GM19452 (cell line): ENCODE data around the gene TVP23A.
"Not testable (repeated sequence)": the region's sequence is repeated elsewhere in the genome, so short reads cannot be mapped to it uniquely, and the experiment has no call there.

Experiments used
- ATAC-seq: cut with Tn5 transposase; IDR thresholded peaks from one replicate; pipeline ENCODE4 v1.9.1; 2021; ENCODE audit not compliant: unreplicated experiment

TVP23A gene

DNA sequence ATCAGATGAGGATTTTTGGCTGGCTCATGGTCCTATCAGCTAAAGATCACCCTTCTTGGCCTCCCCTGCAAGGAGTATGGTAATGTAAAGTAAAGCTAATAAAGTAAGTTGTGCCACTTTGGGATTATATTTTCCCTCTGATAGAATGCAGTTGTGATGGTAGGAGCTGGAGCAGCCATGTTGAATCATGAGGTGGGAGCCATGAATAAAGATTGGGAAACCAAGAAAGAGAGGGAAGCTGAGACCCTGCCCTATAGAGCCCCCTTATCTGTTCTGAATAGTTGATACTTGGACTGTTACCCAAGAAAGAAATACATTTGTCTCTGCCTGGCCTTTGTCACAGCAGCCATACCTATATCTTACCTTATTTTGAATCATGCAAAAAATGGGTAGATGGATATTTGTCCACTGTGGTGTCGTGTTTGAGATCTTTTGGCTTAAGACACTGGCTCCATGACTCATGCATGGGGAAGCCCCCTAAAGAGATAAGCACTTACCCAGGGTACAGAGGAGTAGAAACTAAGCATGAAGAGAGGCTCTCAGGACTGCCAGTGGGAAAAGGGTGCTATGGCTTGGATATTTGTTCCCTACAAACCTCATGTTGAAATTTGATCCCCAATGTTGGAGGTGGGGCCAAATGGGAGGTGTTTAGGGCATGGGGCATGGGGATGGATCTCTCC is 17.7 kb upstream of the TVP23A start:
- no peak for ATAC-seq

DNA sequence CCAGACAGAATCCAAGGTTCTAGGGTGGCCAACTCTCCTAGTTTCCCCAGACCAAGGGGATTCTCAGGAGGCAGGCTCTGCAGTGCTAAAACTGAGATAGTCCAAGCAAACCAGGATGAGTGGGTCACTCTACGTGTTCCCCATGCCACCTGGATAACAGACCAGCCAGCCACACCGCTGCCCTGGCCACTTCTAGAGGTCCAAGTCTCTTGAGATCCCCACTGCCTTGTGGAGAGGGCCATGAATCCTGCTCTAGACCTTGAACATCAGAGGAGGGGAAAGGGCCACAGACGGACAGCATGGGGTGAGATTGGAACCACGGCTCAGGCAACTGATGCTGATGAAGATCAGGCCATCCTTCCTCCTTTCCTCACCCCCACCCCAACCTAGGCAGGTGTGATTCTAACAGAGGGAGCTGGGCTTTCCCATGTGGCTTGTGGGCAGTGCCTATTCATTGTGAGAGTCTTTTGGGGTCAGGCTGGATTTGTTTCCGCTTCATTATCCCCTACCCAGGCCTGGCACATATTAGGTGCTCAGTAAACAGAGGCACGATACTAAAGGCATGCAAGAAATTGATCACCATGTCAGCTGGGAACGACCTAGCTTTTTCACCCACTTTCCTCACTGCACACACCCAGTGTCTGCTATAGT is 16.8 kb upstream of the TVP23A start:
- peak; percentile 70 for ATAC-seq

DNA sequence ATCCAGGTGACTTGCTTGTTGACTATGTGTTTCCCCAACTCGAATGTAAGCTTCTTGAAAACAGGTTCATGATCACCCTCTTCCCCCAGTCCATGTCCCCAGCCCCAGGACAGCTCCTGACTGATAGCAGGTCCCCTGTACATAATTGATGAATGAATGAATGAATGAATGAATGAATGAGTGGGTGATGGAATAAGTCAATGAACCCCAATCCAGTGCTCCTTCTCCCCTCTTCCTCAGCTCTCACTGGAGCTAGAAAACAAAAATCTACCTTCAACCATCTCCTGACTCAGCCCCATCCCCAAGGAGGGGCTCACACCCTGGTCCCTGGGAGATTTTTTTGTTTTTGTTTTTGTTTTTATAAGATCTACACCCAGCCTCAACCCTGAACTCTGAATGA is 16.2 kb upstream of the TVP23A start:
- no peak for ATAC-seq

DNA sequence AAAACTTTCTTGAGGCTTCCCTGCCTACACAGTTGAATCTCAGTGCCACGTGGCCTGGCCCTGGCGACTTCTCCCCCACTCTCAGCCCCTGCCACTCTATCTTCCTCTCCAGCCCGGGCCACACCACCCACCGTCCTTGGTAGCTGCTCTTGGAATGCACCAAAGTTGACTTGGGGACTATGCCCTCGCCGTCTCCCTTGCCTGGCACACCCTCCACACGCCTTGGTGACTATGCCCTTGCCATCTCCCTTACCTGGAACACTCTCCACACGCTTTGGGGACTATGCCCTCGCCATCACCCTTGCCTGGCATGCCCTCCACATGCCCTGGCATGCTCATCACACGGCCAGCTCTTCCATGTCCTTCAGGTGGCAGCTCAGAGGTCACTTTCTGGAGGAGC is 15.5 kb upstream of the TVP23A start:
- no peak for ATAC-seq

DNA sequence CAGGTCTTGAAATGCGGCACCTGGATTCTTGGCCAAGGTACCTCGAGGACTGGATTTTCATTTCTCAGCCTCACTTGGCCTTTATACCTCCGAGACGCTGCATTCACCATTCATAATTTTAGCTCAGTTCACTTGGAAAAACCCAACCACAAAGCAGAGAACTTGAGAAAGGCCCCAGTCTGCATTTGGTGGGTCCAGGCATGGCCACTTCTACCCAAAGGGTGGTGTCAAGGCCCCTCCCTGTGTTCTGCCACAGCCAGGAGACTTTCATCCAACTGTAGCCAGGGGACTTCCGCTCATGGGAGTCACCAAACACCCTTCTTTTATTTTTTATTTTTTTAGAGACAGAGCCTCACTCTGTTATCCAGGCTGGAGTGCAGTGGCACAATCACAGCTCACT is 14.7 kb upstream of the TVP23A start:
- no peak for ATAC-seq

DNA sequence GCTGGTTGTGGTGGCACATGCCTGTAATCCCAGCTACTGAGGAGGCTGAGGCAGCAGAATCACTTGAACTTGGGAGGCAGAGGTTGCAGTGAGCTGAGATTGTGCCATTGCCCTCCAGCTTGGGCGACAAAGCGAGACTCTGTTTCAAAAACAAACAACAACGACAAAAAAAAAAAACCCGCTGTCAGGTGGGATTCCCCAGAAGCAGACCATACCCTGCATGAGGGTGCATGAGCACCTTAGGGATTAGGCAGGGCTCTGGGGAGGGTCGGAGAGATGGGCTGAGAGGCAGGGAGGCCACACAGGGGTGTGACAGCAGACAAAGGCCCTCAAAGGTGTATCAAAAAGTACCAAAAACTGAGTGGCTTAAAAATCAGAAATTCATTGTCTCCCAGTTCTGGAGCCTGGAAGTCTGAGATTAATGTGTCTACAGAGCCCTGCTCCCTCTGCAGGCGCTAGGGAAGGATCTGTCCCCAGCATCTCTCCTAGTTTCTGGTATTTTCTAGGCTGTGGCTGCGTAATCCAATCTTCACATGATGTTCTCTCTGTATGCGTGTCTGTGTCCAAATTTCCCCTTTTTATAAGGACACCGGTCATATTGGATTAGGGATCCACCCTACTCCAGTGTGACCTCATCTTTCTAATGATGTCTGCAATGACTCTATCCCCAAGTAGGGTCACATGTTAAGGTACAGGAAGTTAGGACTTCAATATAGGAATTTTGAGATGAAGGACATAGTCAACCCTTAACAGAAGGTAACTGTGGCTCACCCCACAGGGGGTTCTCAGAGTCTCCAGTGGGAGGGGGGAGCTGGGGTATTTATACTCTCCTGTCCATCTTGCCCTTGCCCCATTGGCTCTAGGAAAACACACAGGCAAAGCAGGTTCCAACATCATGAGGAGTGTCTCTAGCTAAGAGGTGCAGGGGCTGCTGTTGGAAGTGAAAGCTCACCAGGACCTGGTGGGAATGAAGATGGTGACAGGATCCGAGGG is 13.6 kb upstream of the TVP23A start:
- ATAC-seq = no peak

DNA sequence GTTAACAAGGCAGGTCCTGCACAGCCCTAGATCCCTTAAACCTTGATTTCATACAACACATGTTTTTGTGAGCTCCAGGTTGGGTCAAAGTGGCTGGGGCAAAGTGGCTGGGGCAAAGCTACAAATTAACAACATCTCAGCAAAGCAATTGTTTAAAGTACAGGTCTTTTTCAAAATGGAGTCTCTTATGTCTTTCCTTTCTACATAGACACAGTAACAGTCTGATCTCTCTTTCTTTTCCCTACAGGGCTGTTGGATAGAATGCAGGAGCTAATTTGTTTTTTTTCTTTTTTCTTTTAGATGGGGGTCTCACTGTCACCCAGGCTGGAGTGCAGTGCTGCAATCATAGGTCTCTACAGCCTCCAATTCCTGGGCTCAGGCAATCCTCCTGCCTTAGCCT is 11.6 kb upstream of the TVP23A start:
- not testable (repeated sequence) for ATAC-seq

DNA sequence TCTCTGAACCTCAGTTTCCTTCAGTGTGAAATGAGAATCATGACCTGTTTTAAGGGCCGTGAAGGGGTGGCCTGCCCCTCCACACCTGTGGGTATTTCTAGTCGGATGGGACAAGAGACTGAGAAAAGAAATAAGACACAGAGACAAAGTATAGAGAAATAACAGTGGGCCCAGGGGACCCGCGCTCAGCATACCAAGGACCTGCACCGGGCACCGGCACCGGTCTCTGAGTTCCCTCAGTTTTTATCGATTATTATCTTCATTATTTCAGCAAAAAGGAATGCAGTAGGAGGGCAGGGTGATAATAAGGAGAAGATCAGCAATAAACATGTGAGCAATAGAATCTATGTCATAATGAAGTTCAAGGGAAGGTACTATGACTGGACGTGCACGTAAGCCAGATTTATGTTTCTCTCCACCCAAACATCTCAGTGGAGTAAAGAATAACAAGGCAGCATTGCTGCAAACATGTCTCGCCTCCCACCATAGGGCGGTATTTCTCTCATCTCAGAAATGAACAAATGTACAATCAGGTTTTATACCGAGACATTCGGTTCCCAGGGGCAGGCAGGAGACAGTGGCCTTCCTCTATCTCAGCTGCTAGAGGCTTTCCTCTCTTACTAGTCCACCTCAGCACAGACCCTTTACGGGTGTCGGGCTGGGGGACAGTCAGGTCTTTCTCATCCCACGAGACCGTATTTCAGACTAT is 10.9 kb upstream of the TVP23A start:
- not testable (repeated sequence) for ATAC-seq

DNA sequence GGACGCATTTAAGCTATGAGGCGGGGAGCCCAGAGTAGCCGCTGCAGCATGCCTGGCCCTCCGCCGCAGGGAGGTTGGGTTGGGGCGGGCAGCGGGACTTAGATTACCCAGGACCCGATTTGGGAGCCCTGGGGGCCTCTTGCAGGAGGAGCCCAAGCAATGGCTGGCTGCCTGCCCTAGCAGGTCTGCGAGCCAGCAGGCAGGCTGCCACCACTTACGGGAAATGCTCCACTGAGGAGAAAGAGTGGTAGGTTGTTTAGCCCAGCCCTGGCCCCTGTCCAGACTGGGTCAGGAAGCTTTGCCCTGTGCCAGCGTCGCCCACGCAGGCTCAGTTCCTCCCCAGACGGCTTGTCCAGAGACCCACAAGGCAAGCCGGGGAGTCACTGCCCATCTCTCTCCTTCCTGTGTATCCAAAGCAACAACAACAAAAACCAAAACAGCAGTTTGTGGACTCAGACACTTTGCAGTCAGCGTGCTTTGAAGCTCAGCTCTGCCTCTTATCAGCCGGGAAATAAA is 10.3 kb upstream of the TVP23A start:
- no peak for ATAC-seq

DNA sequence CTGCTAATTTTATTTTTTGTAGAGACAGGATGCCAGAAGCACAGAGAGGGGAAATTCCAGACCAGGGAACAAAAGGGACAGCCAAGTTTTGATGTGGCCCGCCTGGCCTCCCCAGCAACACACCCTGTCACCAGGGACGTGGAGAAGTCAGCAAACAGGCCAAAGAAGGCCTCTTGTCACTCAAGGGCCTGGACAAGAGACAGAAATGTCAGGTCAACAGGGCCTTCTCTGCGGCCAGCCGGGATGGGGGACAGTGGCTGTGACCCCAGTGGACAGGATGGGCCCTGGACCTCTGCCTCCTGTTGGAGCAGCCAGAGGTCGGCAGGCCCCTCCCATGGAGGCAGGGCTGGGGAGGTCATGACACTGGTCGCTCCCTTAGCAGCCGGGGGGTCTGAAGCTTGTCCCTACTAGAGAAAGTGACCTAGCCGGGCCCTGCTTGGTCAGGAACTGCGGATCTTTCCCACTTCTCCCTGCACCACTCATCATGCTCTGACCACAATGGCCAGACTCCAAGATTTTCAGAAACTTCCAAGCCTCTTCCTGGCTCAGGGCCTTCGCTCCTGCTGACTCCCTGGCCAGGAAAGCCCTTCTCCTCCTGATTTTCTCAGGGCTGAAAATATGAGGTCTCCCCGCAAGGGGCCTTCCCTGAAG is 9.2 kb upstream of the TVP23A start:
- ATAC-seq = no peak

DNA sequence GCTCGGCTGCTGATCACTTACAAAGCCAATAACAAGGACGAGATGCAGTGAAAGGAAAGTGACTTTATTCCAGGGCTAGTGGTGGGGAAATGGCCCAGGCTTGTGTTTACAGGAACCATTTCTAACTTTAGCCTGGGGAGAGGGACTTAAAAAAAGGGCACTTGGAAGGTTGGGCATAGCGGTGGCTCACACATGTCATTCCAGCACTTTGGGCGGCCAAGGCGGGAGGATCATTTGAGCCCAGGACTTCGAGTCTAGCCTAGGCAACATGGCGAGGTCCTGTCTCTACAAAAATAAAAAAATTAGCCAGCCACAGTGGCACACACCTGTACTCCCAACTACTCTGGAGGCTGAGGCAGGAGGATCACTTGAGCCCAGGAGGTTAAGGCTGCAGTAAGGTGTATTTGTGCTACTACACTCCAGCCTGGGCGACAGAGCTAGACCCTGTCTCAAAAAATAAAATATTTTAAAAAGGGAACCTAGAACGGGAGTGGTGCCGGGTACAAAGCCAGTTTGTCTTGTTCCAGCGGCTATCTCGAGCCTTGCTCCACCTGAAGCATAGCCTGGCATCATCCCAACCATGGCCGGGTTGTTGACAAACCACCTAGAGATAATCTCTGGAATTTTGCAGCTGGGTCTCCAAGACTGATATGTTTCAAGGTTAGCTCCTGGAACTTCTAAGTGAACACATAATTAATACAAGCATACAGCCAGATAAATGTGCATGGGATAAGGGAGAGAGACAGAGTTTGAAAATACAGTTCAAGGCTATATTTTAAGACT is 5.7 kb upstream of the TVP23A start:
- no peak for ATAC-seq

DNA sequence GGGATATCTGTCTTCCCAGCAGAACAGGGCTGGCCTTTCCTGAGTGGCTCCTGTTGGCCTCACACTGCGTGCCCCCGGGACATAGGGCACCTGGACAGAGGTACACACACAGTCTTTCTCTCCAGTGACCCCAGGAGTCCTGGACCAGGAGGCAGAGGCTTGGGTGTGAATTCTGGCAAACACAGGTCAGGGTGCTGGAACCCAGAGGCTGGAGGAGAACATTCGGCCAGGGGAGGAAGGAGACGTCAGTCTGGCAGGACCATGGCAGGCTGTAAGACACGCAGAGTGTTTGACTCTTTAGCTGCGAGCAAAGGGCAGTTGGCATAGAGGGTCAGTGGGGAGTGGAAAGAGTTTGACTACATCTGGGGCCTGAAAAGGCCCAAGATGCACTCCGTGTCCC is 4.1 kb upstream of the TVP23A start:
- no peak for ATAC-seq

DNA sequence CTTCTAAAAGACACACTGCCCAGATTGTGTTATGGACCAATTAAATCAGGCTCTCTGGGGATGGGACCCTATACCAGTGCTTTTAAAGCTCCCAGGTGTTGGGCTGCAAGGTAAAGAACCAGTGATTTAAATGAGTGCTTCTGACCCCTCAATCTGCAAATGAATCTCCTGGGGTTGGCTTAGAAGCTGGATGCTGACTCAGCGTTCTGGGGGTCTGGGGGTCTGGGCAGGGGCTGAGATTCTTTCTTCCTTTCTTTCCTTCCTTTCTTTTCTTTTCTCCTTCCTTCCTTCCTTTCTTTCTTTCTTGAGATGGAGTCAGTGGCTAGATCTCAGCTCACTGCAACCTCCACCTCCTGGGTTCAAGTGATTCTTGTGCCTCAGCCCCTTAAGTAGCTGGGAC is 2.0 kb upstream of the TVP23A start:
- no peak for ATAC-seq

DNA sequence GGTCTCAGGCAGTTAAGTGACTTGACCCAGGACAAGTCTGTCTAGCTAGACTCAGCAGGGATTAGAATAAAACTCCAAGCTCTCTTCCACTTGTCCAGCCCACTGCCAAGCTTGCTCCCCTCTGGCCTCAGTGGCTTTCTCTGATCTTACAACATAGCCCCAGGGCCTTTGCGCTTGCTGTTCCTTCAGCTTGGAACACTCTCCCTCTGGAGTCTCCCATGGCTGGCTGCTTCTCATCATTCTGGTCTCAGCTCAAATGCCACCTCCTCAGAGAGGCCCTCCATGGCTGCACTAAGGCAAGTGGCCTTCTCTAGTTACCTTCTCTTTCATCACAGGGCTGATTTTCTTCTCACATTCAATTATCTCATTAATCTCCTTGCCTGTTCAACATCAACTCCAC is 1.1 kb downstream of the TVP23A start:
- ATAC-seq = no peak

DNA sequence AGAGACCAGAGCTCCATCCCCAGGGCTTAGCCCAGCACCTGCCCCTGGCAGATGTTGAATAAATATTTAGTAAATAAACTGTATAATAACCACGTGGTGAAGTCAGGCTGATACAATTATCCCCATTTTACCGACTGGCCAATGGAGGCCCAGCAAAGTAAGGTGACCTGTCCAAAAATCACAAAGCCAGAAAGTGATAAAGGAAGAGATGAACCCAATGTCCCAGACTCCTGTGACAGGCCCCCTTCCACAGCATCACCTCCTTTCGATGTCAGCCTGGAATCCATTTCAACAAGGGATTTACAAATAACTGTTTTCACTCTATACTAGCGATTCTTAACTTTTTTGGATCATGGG is 5.5 kb downstream of the TVP23A start:
- no peak for ATAC-seq

DNA sequence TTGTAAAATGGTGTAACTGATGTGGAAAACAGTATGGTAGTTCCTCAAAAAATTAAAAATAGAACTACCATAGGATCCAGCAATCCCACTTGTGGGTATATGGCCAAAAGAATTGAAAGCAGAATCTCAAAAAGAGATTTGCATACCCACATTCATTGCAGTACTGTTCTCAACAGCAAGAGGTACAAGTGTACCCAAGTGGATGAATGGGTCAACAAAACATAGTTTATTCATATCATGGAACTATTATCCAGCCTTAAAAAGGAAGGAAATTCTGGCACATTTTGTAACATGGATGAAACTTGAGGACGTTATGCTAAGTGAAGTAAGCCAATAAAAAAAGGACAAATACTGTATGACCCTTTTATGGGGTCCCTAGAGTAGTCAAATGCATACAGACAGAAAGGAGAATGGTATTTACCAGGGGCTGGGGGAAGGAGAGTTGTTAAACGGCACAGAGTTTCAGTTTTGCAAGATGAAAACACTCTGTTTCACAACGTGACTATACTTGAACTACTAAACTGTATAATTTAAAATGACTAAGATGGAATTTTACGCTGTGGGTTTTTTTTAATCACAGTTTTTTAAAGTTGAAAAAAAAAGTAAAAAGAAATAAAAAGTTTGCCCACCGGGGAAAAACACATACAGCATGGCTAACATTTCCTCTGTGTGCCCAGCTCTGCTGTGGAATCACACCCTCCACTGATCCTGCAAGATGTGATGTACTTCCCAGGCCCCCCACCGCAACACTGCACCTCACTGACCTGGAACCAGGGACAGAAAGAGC is 6.1 kb downstream of the TVP23A start:
- ATAC-seq = peak; percentile 70

DNA sequence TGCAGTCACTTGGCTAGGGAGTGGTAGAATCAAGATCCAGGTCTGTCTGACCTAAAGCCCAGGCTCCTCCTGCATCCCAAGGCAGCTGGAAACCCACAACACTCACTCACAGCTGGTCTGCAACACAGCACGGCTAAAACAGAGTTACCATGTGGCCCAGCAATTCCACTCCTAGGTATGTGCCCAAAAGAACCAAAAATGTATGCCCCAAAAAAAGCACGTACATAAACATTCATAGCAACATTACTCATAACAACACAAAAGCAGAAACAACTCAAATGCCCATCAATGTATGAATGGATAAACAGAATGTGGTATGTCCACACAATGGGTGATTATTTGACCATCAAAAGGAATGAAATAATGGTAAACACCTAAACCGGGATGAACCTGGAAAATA is 8.9 kb downstream of the TVP23A start:
- ATAC-seq = no peak

DNA sequence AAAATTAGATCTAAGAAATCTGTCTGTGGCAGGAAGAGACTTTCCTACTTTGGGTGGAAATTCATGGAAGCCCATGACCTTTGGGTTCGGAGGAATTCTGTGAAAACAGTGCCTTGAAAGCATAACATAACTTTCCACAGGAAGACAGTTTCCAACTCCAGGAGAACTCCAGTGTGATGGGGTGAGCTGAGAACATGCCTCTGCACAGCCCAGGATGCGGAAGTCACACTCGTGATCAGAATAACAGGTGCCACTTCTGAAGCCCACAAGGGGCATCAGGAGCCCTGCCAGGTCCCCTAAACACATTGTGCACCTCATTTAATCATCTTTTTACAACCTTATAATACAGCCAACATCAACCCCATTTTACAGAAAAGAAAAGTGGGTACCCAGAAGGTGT is 9.7 kb downstream of the TVP23A start:
- ATAC-seq = no peak

DNA sequence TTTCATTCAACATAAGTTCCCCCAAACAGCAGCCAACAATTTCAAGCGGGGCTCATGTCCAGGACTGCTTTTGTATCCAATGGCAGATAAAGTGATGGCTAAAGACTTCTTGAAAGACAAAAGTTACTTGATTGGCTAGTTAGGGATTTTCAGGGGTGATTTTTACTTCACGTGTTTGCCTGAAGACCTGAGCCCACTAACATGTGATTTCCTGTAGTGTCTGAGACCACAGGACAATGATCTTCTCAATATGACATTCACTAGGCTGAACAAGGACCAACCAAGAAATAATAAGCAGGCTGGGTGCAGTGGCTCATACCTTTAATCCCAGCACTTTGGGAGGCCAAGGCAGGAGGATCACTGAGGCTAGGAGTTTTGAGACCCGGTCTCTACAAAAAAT is 10.4 kb downstream of the TVP23A start:
- ATAC-seq = no peak
